HepG2 (cell line): ENCODE measurements around the gene ZNF451. TPM values are rescaled to one million over a fixed set of nuclear protein-coding genes. Genes with fewer than 3 reads are reported as not detected.
A peak's percentile ranks its signal among the peaks of the same experiment; 100 is the strongest.

Experiments used
- CREBL2 ChIP-seq: sonication (generic); formaldehyde crosslinking; IDR thresholded peaks from 2 replicates; pipeline ENCODE4 v1.8.1; 2023; ENCODE audit warnings: missing genetic modification reagents, mild to moderate bottlenecking, borderline replicate concordance
- DNMT1 ChIP-seq: sonication (generic); formaldehyde crosslinking; IDR thresholded peaks from 2 replicates; pipeline ENCODE4 v1.5.1; 2020; ENCODE audit warnings: mild to moderate bottlenecking, missing genetic modification reagents
- DZIP1 ChIP-seq: sonication (generic); formaldehyde crosslinking; IDR thresholded peaks from 2 replicates; pipeline ENCODE4 v1.5.0; 2020; ENCODE audit warnings: mild to moderate bottlenecking, missing genetic modification reagents
- ESRRA ChIP-seq: sonication (generic); formaldehyde crosslinking; IDR thresholded peaks from 2 replicates; pipeline ENCODE4 v1.5.1; 2020; ENCODE audit warnings: mild to moderate bottlenecking, low read depth, missing genetic modification reagents
- HDAC1 ChIP-seq: sonication (generic); formaldehyde crosslinking; IDR thresholded peaks from 2 replicates; pipeline ENCODE4 v1.5.1; 2020; ENCODE audit warnings: mild to moderate bottlenecking, missing genetic modification reagents
- HOXA7 ChIP-seq: sonication (generic); formaldehyde crosslinking; IDR thresholded peaks from 2 replicates; pipeline ENCODE4 v1.8.1; 2022; ENCODE audit warnings: mild to moderate bottlenecking, missing genetic modification reagents, moderate library complexity
- KAT7 ChIP-seq: IDR thresholded peaks from 2 replicates; pipeline ENCODE4 v1.6.1; 2018; ENCODE audit warnings: borderline replicate concordance, missing compliant biosample characterization
- KLF16 ChIP-seq, 2 experiments: sonication (generic) in 1 of 2; formaldehyde crosslinking in 1 of 2; IDR thresholded peaks; 2 replicates each; pipeline versions ENCODE4 v1.6.1 to v1.8.0; 2016 to 2023; ENCODE audit warnings: missing genetic modification reagents in 2 of 2, missing compliant biosample characterization in 1 of 2
- TERF1 ChIP-seq: sonication (generic); formaldehyde crosslinking; IDR thresholded peaks from 2 replicates; pipeline ENCODE4 v1.8.0; 2022; ENCODE audit warnings: mild to moderate bottlenecking, missing genetic modification reagents, moderate library complexity
- TGIF2 ChIP-seq: IDR thresholded peaks from 2 replicates; pipeline ENCODE4 v1.6.1; 2016; ENCODE audit warnings: control low read depth, missing compliant biosample characterization
- ZBTB38 ChIP-seq: sonication (generic); formaldehyde crosslinking; IDR thresholded peaks from 2 replicates; pipeline ENCODE4 v1.5.1; 2020; ENCODE audit warnings: mild to moderate bottlenecking, missing genetic modification reagents
- ZNF121 ChIP-seq: sonication (generic); formaldehyde crosslinking; IDR thresholded peaks from 2 replicates; pipeline ENCODE4 v1.5.0; 2020; ENCODE audit warnings: mild to moderate bottlenecking, missing genetic modification reagents
- ZNF160 ChIP-seq: sonication (generic); formaldehyde crosslinking; IDR thresholded peaks from 2 replicates; pipeline ENCODE4 v1.8.0; 2022; ENCODE audit warnings: mild to moderate bottlenecking, inconsistent platforms, missing genetic modification reagents
- ZNF44 ChIP-seq: sonication (generic); formaldehyde crosslinking; IDR thresholded peaks from 2 replicates; pipeline ENCODE4 v1.5.1; 2020; ENCODE audit warnings: mild to moderate bottlenecking, missing genetic modification reagents
- ZNF552 ChIP-seq: sonication (generic); formaldehyde crosslinking; IDR thresholded peaks from 2 replicates; pipeline ENCODE4 v1.9.0; 2022; ENCODE audit warnings: missing genetic modification reagents, mild to moderate bottlenecking, borderline replicate concordance
- ZNF660 ChIP-seq: sonication (generic); formaldehyde crosslinking; IDR thresholded peaks from 2 replicates; pipeline ENCODE4 v1.5.1; 2020; ENCODE audit warnings: mild to moderate bottlenecking, low read depth, missing genetic modification reagents, borderline replicate concordance
- ZNF687 ChIP-seq: sonication (generic); formaldehyde crosslinking; IDR thresholded peaks from 2 replicates; pipeline ENCODE4 v1.5.1; 2020; ENCODE audit warnings: mild to moderate bottlenecking, missing genetic modification reagents, moderate library complexity
- ZNF878 ChIP-seq: sonication (generic); formaldehyde crosslinking; IDR thresholded peaks from 2 replicates; pipeline ENCODE4 v1.8.1; 2023; ENCODE audit warnings: mild to moderate bottlenecking, missing genetic modification reagents, moderate library complexity
- ZSCAN29 ChIP-seq: sonication (generic); formaldehyde crosslinking; conservative IDR thresholded peaks from 2 replicates; pipeline ENCODE4 v1.4.0; 2020; ENCODE audit warnings: mild to moderate bottlenecking, missing genetic modification reagents
- polyA plus RNA-seq, 8 experiments: library from polyadenylated mRNA; depleted of rRNA in 3 of 8; stranded (reverse) in 7 of 8; unstranded in 1 of 8; fragments of >200 nt; fragmentation: Illumina TruSeq in 4 of 8; extraction: Trizol in 4 of 8; gene quantifications; 2 replicates each; pipeline versions ENCODE4 v1.2.1 to v1.2.3, GENCODE V29; 2011 to 2016; ENCODE audit warnings: low read depth in 4 of 8, missing spikeins in 1 of 8, mixed read lengths in 1 of 8; ENCODE audit not compliant: insufficient read depth in 1 of 8
- total RNA-seq, 5 experiments: library from RNA; depleted of rRNA; stranded (reverse); fragments of >200 nt; fragmentation: Illumina TruSeq; extraction: Trizol; gene quantifications; 2 replicates each; pipeline ENCODE4 v1.2.3, GENCODE V29; 2016; ENCODE audit warnings: low read depth in 1 of 5

ZNF451 gene
- total and polyA plus RNA-seq, 2 of the 13 experiments (the other 11 are each of a cell fraction or from before 2014, with no cell fraction given): 32.1 to 65.7 TPM

GRCh38 chr6:57089687-57090457 lies at the start of gene ZNF451 (continued):
- TF ChIP-seq ZNF687 (peak; percentile 93), KAT7 (CRISPR knock-in tag) (no peak; the same call in 1 of the 2 replicates), CREBL2 (CRISPR knock-in tag) (peak; percentile 86; the same call in 1 of the 2 replicates), ZNF552 (CRISPR knock-in tag) (no peak), TGIF2 (CRISPR knock-in tag) (peak; percentile 64; the same call in 1 of the 2 replicates), DNMT1 (CRISPR knock-in tag) (peak; percentile 59; the same call in 1 of the 2 replicates), DZIP1 (no peak), ZBTB38 (CRISPR knock-in tag) (peak; percentile 63; the same call in 1 of the 2 replicates), ZNF160 (peak; percentile 79; the same call in 1 of the 2 replicates), ZNF660 (CRISPR knock-in tag) (no peak), HDAC1 (CRISPR knock-in tag) (peak; percentile 95), ESRRA (no peak), ZNF44 (no peak), ZNF121 (CRISPR knock-in tag) (peak; percentile 47), KLF16 (CRISPR knock-in tag; IDR thresholded peaks at IDR 0.05) (peak in 1 of 2 experiments; percentile 96; a peak in 2 of 4 replicates), ZNF878 (CRISPR knock-in tag) (peak; percentile 86; the same call in 1 of the 2 replicates), ZSCAN29 (CRISPR knock-in tag) (peak; percentile 78; the same call in 1 of the 2 replicates), TERF1 (no peak), HOXA7 (no peak)
